H1 (cell line): ENCODE results near the gene KPNA1. TPM values are rescaled to one million over a fixed set of nuclear protein-coding genes. Genes with fewer than 3 reads are reported as not detected.

Experiments used
- CTCF ChIA-PET: fragments of 300-600 bp; sonication (Branson Sonifier 250); formaldehyde crosslinking; loops from one replicate; lab custom pipeline; 2021; ENCODE audit not compliant: partially characterized antibody; lab: Charles Lee
- POLR2A ChIA-PET: fragments of 300-600 bp; sonication (Branson Sonifier 250); formaldehyde crosslinking; loops from one replicate; lab custom pipeline; 2021; ENCODE audit warnings: inconsistent platforms; ENCODE audit not compliant: partially characterized antibody; lab: Charles Lee
- DNase-seq, 2 experiments: peaks; one replicate each; pipeline versions ENCODE4 v3.0.0 to v3.0.0-alpha.2; 2010 to 2022; ENCODE audit warnings: low spot score in 2 of 2, low read depth in 1 of 2, mixed read lengths in 1 of 2
- FAIRE-seq: peaks from 2 replicates; lab custom pipeline; 2011; peaks lifted over from hg19 to GRCh38; lab: Jason Lieb, UNC
- H2AFZ ChIP-seq: 2 replicates; pipeline ENCODE4 v1.8.1; 2012; ENCODE audit warnings: low read length, inconsistent platforms
- H2AK5ac ChIP-seq: 2 replicates; pipeline ENCODE4 v1.6.1; 2013; ENCODE audit warnings: low read depth, low read length
- H2BK120ac ChIP-seq: replicated peaks from 2 replicates; pipeline ENCODE3; 2013; ENCODE audit warnings: low read depth, low read length, inconsistent platforms
- H2BK12ac ChIP-seq: 2 replicates; pipeline ENCODE4 v1.6.1; 2013; ENCODE audit warnings: low read depth, low read length
- H2BK15ac ChIP-seq: 2 replicates; pipeline ENCODE4 v1.6.1; 2013; ENCODE audit warnings: low read length
- H2BK20ac ChIP-seq: 2 replicates; pipeline ENCODE4 v1.6.1; 2013; ENCODE audit warnings: low read length
- H2BK5ac ChIP-seq: 2 replicates; pipeline ENCODE4 v1.6.1; 2013; ENCODE audit warnings: low read depth, low read length
- H3K14ac ChIP-seq: 2 replicates; pipeline ENCODE4 v1.6.1; 2013; ENCODE audit warnings: inconsistent platforms; ENCODE audit not compliant: insufficient read length
- H3K18ac ChIP-seq: 2 replicates; pipeline ENCODE4 v1.6.1; 2013; ENCODE audit warnings: low read length; ENCODE audit errors: extremely low read depth
- H3K23ac ChIP-seq: 2 replicates; pipeline ENCODE4 v1.6.1; 2013; ENCODE audit warnings: inconsistent platforms; ENCODE audit not compliant: insufficient read length
- H3K23me2 ChIP-seq: 2 replicates; pipeline ENCODE4 v1.6.1; 2013; ENCODE audit warnings: low read depth, low read length
- H3K27ac ChIP-seq: 2 replicates; pipeline ENCODE4 v1.6.1; 2011; ENCODE audit warnings: low read depth, low read length, inconsistent platforms
- H3K27me3 ChIP-seq, 4 experiments: replicated peaks in 1 of 4; 1 replicate in 1 of 4; 2 replicates in 3 of 4; pipeline versions ENCODE4 v1.6.1 to v1.8.1; 2011 to 2013; ENCODE audit warnings: low read length in 3 of 4, mild to moderate bottlenecking in 3 of 4, inconsistent platforms in 2 of 4, mixed read lengths in 2 of 4, moderate library complexity in 1 of 4; ENCODE audit not compliant: control insufficient read depth in 3 of 4, insufficient read depth in 3 of 4; ENCODE audit errors: extremely low read depth in 1 of 4
- H3K36me3 ChIP-seq, 4 experiments: 2 replicates each; pipeline versions ENCODE4 v1.6.1 to v1.8.1; 2011 to 2013; ENCODE audit warnings: mild to moderate bottlenecking in 4 of 4, low read length in 3 of 4, moderate library complexity in 2 of 4, control low read depth in 1 of 4, inconsistent platforms in 1 of 4; ENCODE audit not compliant: insufficient read depth in 4 of 4, control insufficient read depth in 2 of 4
- H3K4ac ChIP-seq: replicated peaks from 2 replicates; pipeline ENCODE3; 2013; ENCODE audit warnings: low read length, low read depth, mixed read lengths, inconsistent platforms; ENCODE audit not compliant: insufficient read length
- H3K4me1 ChIP-seq, 4 experiments: replicated peaks in 1 of 4; 1 replicate in 1 of 4; 2 replicates in 3 of 4; pipeline versions ENCODE4 v1.6.1 to v1.8.1; 2011 to 2013; ENCODE audit warnings: low read length in 3 of 4, inconsistent platforms in 2 of 4, mixed read lengths in 1 of 4; ENCODE audit not compliant: insufficient read depth in 4 of 4, control insufficient read depth in 3 of 4
- H3K4me2 ChIP-seq, 2 experiments: 2 replicates each; pipeline versions ENCODE4 v1.6.1 to v1.8.1; 2011 to 2013; ENCODE audit warnings: low read depth in 2 of 2, low read length in 2 of 2, control low read depth in 1 of 2, inconsistent platforms in 1 of 2, mild to moderate bottlenecking in 1 of 2; ENCODE audit not compliant: insufficient read depth in 1 of 2
- H3K4me3 ChIP-seq, 4 experiments: fragments of 200-600, 300-600 bp in 1 of 4; sonication (generic), shearing (Covaris generic), sonication (Bioruptor Twin) in 1 of 4; 2 replicates each; pipeline versions ENCODE4 v1.5.1 to v1.8.1; 2011 to 2016; ENCODE audit warnings: low read length in 4 of 4, low read depth in 3 of 4, control low read depth in 2 of 4, inconsistent platforms in 2 of 4, mild to moderate bottlenecking in 2 of 4, mixed read lengths in 1 of 4, moderate library complexity in 1 of 4; ENCODE audit not compliant: insufficient read depth in 2 of 4; ENCODE audit errors: extremely low read depth in 1 of 4
- H3K56ac ChIP-seq: replicated peaks from 2 replicates; pipeline ENCODE3; 2013; ENCODE audit warnings: low read depth, mild to moderate bottlenecking, mixed read lengths, low read length, inconsistent platforms; ENCODE audit not compliant: insufficient read length
- H3K79me1 ChIP-seq: 2 replicates; pipeline ENCODE4 v1.6.1; 2013; ENCODE audit warnings: low read depth, low read length, control low read depth
- H3K79me2 ChIP-seq, 2 experiments: 2 replicates each; pipeline versions ENCODE4 v1.6.1 to v1.8.1; 2012 to 2013; ENCODE audit warnings: low read length in 2 of 2, mild to moderate bottlenecking in 2 of 2, inconsistent platforms in 1 of 2; ENCODE audit not compliant: insufficient read depth in 2 of 2, control insufficient read depth in 1 of 2
- H3K9ac ChIP-seq, 4 experiments: replicated peaks in 1 of 4; 1 replicate in 1 of 4; 2 replicates in 3 of 4; pipeline versions ENCODE4 v1.6.1 to v1.8.1; 2011 to 2013; ENCODE audit warnings: low read depth in 3 of 4, low read length in 3 of 4, control low read depth in 2 of 4, mild to moderate bottlenecking in 2 of 4, moderate library complexity in 2 of 4, inconsistent platforms in 1 of 4; ENCODE audit errors: extremely low read depth in 1 of 4
- H3K9me3 ChIP-seq, 2 experiments: 2 replicates each; pipeline versions ENCODE4 v1.6.1 to v1.8.1; 2012 to 2013; ENCODE audit warnings: mild to moderate bottlenecking in 2 of 2, moderate library complexity in 2 of 2, control low read depth in 1 of 2, inconsistent platforms in 1 of 2, low read depth in 1 of 2, low read length in 1 of 2, mixed read lengths in 1 of 2; ENCODE audit not compliant: insufficient read depth in 2 of 2
- H4K20me1 ChIP-seq, 2 experiments: replicated peaks in 1 of 2; 2 replicates each; pipeline versions ENCODE3 to v1.8.1; 2011 to 2013; ENCODE audit warnings: inconsistent platforms in 2 of 2, low read length in 2 of 2, mild to moderate bottlenecking in 1 of 2; ENCODE audit not compliant: insufficient read depth in 2 of 2, control insufficient read depth in 1 of 2
- H4K5ac ChIP-seq: 2 replicates; pipeline ENCODE4 v1.6.1; 2013; ENCODE audit warnings: low read length, low read depth, mixed read lengths, inconsistent platforms; ENCODE audit not compliant: insufficient read length
- H4K8ac ChIP-seq: 2 replicates; pipeline ENCODE4 v1.8.0; 2013; ENCODE audit warnings: mild to moderate bottlenecking, moderate library complexity, low read length, inconsistent platforms; ENCODE audit not compliant: insufficient read depth; ENCODE audit errors: extremely low read depth
- H4K91ac ChIP-seq: replicated peaks from 2 replicates; pipeline ENCODE3; 2013; ENCODE audit warnings: low read length, mixed read lengths, inconsistent platforms; ENCODE audit not compliant: insufficient read length
- NANOG ChIP-seq: IDR thresholded peaks from 2 replicates; pipeline ENCODE4 v1.6.1; 2011; ENCODE audit warnings: low read length, low read depth, mild to moderate bottlenecking, inconsistent platforms; ENCODE audit not compliant: insufficient read depth, poor library complexity, severe bottlenecking
- SRF ChIP-seq: IDR thresholded peaks from 2 replicates; pipeline ENCODE4 v1.6.1; 2011; ENCODE audit warnings: mild to moderate bottlenecking, low read depth, low read length, moderate library complexity
- polyA plus RNA-seq, 7 experiments: library from polyadenylated mRNA; depleted of rRNA in 3 of 7; stranded (reverse) in 5 of 7; unstranded in 2 of 7; fragments of >200 nt in 5 of 7; fragments of 200-250 nt in 2 of 7; gene quantifications; 1 replicate in 5 of 7; 2 replicates in 1 of 7; 4 replicates in 1 of 7; pipeline versions ENCODE4 v1.2.1 to v1.2.3, GENCODE V29; 2011 to 2013; ENCODE audit warnings: missing spikeins in 2 of 7, mixed read lengths in 2 of 7
- total RNA-seq: library from RNA; stranded (reverse); fragmentation: NEBNext Ultra II Directional; extraction: Animal tissue kit (Norgen Biotek cat#: 25700); gene quantifications from 2 replicates; pipeline ENCODE4 v1.2.1, GENCODE V29; 2021

The KPNA1 gene
- total and polyA plus RNA-seq, 2 of the 8 experiments (the other 6 are each of a cell fraction or from before 2014, with no cell fraction given) = 14.8 to 63.0 TPM

GRCh38 chr3:122396511-122396910 lies 118.2 kb downstream of the KPNA1 start:
- Histone ChIP-seq H3K4me3 (no peak overlapping the region), H3K4me2 (no peak overlapping the region), H3K9me3 (no peaks in the 10 kb centered on the region), H3K4ac (no peak overlapping the region), H2AFZ (no peak overlapping the region), H3K36me3 (no peaks in the 10 kb centered on the region; a peak in 2 of 8 replicates), H2BK15ac (no peak overlapping the region), H3K56ac (no peak overlapping the region), H3K14ac (no peak overlapping the region), H3K27ac (no peak overlapping the region), H3K23me2 (no peaks in the 10 kb centered on the region), H3K9ac (no peak overlapping the region), H3K23ac (no peak overlapping the region), H2BK12ac (no peak overlapping the region), H2BK5ac (no peak overlapping the region), H2BK120ac (no peak overlapping the region), H3K79me2 (0 out of 4 replicates have a peak, but pooled peaks cover 0 to 2% of the 10 kb centered on the region in 2 experiments)
- ChIA-PET POLR2A (no interaction called here), CTCF (no interaction called here)
- TF ChIP-seq SRF (no peak), NANOG (no peak)
- TF ChIP-seq, all 59 proteins: peak for 0
- no peak overlapping the region for H4K5ac ChIP-seq
- H4K8ac ChIP-seq = no peak overlapping the region
- H4K91ac ChIP-seq = no peak overlapping the region
- DNase-seq (no peak), FAIRE-seq (no peak)
- peaks cover 0 to 2% of the 10 kb centered on the region in 2 experiments for H4K20me1 ChIP-seq
- no peak overlapping the region for H3K18ac ChIP-seq
- H2AK5ac ChIP-seq = no peak overlapping the region
- no peaks in the 10 kb centered on the region for H3K27me3 ChIP-seq
- H3K4me1 ChIP-seq = no peaks in the 10 kb centered on the region
- no peaks in the 10 kb centered on the region; the same call in 1 of the 2 replicates for H3K79me1 ChIP-seq
- no peak overlapping the region for H2BK20ac ChIP-seq
